ENCODE data around the gene VMP1.
"Not testable (repeated sequence)": the region's sequence is repeated elsewhere in the genome, so short reads cannot be mapped to it uniquely, and the experiment has no call there.

Gene VMP1

DNA sequence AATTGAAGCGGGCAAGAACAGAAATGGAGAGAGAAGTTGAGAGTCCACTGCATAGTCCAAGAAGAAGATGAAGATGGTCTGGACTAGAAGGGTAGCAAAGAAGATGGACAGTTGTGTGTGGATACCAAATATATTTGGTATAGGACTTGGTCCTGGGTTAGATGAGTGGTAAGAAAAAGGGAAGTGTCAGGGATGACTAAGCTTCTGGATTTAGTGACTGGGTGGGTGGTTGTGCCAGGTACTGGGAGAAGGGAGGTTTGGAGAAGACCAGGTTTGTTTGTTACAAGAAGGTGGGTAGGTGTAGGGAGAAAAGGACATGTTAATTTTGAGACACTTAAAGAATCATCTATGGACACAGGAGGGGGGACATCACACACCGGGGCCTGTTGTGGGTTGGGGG, 5.4 kb downstream of the VMP1 start:
- no peak for DNase-seq

GRCh38 chr17:59714255-59714654, 6.8 kb downstream of the VMP1 start:
- DNase-seq, result no peak

DNA sequence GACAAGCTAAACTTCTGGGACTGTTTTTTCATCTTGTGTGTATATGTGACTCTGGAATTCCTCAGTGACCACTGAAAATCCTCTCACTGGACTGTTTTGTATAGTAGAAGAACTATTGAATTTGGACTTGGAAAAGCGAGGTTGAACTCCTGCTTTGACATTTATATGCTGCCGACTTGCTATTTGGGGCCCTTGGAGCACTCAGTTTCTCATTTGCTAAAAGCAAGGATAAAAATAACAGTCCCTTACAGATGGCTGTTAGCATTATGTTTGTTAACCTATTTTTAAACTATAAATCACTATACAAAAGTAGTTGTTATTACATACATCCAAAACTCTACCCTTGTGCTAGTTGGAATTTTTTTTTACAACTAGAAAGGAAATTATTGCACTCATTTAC, 9.0 kb downstream of the VMP1 start:
- DNase-seq, result no peak

- no peak for DNase-seq
These were observed 12.1 kb downstream of the VMP1 start for GRCh38 chr17:59719526-59719925.

DNA sequence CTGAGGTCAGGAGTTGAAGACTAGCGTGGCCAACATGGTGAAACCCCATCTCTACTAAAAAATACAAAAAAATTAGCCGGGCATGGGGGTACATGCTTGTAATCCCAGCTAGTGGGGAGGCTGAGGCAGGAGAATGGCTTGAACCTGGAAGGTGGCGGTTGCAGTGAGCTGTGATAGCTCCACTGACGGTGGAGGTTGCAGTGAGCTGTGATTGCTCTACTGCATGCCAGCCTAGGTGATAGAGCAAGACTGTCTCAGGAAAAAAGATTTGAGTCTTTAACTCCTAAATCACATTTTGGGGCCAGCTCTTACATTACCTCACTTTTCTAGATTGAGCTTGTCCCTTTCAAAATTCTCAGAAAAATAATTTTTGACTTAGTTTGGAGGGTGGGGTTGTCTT, 15.2 kb downstream of the VMP1 start:
- no peak for DNase-seq

GRCh38 chr17:59723041-59723440, 15.6 kb downstream of the VMP1 start:
- no peak for DNase-seq

- no peak for DNase-seq
These were observed 16.2 kb downstream of the VMP1 start for GRCh38 chr17:59723607-59724006.

GRCh38 chr17:59725691-59726090, 18.2 kb downstream of the VMP1 start:
- no peak for DNase-seq

DNA sequence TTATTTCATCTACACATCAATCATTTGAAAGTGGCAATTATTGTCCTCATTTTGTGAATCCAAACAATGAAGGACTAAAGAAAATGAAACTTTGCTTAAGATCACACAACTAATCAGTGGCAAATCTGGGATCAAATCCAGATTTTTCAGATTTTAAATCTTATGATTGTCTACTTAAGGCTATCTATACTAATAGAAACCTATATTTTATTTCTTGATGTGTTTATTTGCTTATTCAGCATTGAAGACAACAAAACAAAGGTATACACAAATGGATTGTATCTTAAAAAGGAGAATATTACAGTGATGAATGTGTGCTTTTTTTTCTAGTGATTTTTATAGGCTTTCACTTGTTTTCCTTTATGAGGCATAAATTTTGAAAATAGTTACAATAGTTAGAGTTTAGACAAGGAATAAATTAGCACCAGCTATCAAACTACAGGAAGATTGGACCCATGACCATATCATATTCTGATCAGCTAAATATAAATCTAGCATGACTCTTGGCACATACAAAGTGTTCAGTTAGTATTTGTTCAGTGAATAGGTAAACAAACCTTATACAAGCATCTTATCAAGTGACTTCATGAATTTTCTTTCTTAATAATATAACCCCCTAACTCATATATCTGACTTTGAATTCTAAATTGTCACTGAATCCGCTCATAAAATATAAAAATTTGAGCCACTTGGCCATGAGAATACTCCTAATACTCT, 20.5 kb downstream of the VMP1 start:
- DNase-seq, result no peak

DNA sequence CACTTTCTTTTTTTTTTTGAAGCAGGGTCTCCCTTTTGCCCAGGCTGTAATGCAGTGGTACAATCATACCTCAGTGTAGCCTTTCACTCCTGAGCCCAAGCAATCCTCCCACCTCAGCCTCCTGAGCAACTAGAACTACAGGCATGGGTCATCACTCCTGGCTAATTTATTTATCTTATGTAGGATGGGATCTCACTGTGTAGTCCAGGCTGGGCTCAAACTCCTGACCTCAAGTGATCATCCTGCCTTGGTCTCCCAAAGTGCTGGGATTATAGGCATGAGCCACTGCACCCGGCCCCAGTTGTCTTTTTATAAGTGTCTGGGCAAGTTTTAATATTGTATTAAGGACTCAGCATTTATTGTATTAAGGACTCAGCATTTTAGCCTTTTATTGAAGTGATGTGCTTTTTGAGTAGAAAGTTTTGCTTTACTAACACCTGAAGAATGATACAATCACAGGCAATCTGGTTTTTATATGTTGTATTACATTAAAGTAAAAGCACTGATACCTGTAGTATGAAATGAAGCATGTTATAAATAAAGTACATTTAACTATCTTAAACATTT, 22.9 kb downstream of the VMP1 start:
- DNase-seq, result no peak

- no peak for DNase-seq
These were observed 26.2 kb downstream of the VMP1 start for GRCh38 chr17:59733697-59734096.

DNA sequence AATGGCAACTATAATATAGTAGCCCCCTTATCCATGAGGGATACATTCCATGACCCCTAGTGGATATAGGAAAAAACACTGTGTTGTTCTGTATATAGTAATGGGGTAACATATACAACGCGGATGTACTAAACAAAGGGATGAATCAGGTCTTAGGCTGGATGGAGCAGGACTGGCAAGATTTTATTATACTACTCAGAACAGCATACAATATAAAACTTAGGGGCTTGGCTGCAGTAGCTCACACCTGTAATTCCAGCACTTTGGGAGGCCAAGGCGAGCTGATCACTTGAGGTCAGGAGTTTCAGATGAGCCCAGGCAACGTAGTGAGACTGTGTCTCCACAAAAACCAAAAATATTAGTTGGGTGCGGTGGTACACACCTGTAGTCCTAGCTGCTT, 26.8 kb downstream of the VMP1 start:
- no peak for DNase-seq

- DNase-seq, result no peak
These were observed 29.9 kb downstream of the VMP1 start for GRCh38 chr17:59737324-59737723.

DNA sequence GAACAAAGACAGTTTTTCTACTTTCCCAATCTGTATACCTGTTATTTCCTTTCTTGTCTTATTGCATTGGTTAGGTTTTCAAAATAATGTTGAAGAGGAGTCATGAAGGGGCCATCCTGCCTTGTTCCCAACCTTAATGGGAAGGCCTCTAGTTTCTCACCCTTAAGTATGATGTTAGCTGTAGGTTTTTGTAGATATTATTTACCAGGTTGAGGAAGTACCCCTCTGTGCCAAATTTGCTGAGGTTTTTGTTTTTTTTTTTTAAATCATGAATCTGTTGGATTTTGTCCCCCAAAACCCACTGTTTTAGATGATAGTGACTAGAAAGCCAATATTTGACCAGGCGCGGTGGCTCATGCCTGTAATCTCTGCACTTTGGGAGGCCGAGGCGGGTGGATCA, 36.4 kb downstream of the VMP1 start:
- no peak for DNase-seq

- DNase-seq, result no peak
These were observed 37.6 kb downstream of the VMP1 start for GRCh38 chr17:59745040-59745439.

- no peak for DNase-seq
These were observed 39.5 kb downstream of the VMP1 start for GRCh38 chr17:59746849-59747445.

DNA sequence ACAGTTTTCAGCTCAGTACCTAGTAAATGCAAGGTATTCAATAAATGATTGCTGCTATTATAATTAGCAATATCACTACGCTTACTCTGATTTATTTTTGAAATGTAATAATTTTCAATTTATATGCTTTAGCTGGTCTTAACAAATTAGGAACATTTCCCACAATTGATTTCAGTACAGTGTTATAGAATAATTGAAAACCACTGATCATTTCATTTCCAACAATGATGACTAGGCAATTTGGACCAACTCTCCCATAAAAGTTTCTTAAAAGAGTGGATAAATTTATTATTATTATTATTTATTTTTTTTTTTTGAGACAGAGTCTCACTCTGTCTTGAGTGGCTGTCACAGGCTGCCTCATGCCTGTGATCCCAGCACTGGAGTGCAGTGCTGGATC, 41.1 kb downstream of the VMP1 start:
- no peak for DNase-seq

GRCh38 chr17:59751955-59752413, 44.5 kb downstream of the VMP1 start:
- no peak for DNase-seq

DNA sequence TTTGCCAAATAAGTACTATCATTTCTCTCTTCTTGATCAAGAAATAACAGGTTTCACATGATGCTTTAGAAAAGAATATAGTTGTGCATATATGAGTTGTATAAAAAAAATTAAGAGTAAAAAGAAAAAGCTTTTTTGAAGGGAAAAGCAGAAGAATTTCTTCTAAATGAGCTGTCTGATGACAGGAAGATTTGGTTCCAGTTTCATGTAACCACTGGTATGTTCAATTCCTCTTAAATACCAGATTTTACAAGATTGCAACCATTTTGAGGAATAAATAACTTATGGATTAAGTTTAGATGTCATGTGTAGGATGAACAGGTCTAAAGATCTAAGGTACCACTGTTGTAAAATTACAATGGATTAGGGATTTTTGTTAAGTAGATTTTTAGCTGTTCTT, 45.0 kb downstream of the VMP1 start:
- no peak for DNase-seq

GRCh38 chr17:59752922-59753321, 45.5 kb downstream of the VMP1 start:
- no peak for DNase-seq

- peak; percentile 59 for DNase-seq
These were observed 46.3 kb downstream of the VMP1 start for GRCh38 chr17:59753522-59754467.

- DNase-seq, result no peak
These were observed 47.1 kb downstream of the VMP1 start for GRCh38 chr17:59754552-59754951.

DNA sequence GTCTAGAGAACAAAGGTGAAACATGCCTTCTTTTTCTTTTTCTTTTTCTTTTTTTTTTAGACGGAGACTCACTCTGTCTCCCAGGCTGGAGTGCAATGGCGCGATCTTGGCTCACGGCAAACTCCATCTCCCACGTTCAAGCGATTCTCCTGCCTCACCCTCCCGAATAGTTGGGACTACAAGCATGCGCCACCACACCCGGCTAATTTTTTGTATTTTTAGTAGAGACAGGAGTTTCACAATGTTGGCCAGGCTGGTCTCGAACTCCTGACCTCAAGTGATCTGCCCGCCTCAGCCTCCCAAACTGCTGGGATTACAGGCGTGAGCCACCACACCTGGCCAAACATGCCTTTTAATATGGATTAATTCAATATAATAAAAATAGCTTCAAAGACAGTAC, 47.6 kb downstream of the VMP1 start:
- DNase-seq, result not testable (repeated sequence)
